Peyer's patch (tissue), 4 donors: Measurements from ENCODE around the gene KNSTRN. TPM values are rescaled to one million over a fixed set of nuclear protein-coding genes. Genes with fewer than 3 reads are reported as not detected.

Experiments used
- DNase-seq, 3 donors: peaks; one replicate each; pipeline ENCODE4 v3.0.0-alpha.2; 2017 to 2019
- H3K27ac ChIP-seq, 4 donors: fragments of 200-600 bp; sonication (generic); one replicate each; pipeline ENCODE4 v1.5.1; 2016 to 2019
- H3K27me3 ChIP-seq, 2 donors: fragments of 200-600 bp; sonication (generic); one replicate each; pipeline ENCODE4 v1.5.1; 2019
- H3K36me3 ChIP-seq, 3 donors: fragments of 200-600 bp; sonication (generic); one replicate each; pipeline ENCODE4 v1.5.1; 2016 to 2019
- H3K4me1 ChIP-seq, 4 donors: fragments of 200-600 bp; sonication (generic); one replicate each; pipeline ENCODE4 v1.5.1; 2016 to 2019
- H3K4me3 ChIP-seq, 4 donors: fragments of 200-600 bp; sonication (generic); 1 replicate in 3 of 4; 2 replicates in 1 of 4; pipeline ENCODE4 v1.5.1; 2016 to 2019; ENCODE audit warnings: mild to moderate bottlenecking in 1 of 4
- H3K9me3 ChIP-seq, 4 donors: fragments of 200-600 bp; sonication (generic); one replicate each; pipeline ENCODE4 v1.5.1; 2016 to 2019; ENCODE audit warnings: mild to moderate bottlenecking in 1 of 4
- POLR2A ChIP-seq, 2 donors: fragments of 450-650 bp; IDR thresholded peaks; one replicate each; pipeline ENCODE4 v1.5.1; 2017; ENCODE audit warnings: antibody characterized with exemption in 2 of 2, mild to moderate bottlenecking in 2 of 2, moderate library complexity in 2 of 2
- total RNA-seq, 4 donors: library from RNA; depleted of rRNA; stranded (reverse); fragments of >200 nt; gene quantifications; one replicate each; pipeline ENCODE4 v1.1.0, GENCODE V29; 2016
- TF ChIP-seq, protein P1 (sequence below), 6 experiments: fragments of 450-650 bp in 4 of 6; fragments of 200-600 bp in 2 of 6; sonication (generic) in 1 of 6; IDR thresholded peaks; one replicate each; pipeline ENCODE4 v1.5.1; 2017 to 2019; ENCODE audit warnings: antibody characterized with exemption in 6 of 6, mild to moderate bottlenecking in 3 of 6, moderate library complexity in 1 of 6

The KNSTRN gene
- total RNA-seq, 4 donors from 2014 or later: 4.7 to 63.5 (median 6.5) TPM

DNA sequence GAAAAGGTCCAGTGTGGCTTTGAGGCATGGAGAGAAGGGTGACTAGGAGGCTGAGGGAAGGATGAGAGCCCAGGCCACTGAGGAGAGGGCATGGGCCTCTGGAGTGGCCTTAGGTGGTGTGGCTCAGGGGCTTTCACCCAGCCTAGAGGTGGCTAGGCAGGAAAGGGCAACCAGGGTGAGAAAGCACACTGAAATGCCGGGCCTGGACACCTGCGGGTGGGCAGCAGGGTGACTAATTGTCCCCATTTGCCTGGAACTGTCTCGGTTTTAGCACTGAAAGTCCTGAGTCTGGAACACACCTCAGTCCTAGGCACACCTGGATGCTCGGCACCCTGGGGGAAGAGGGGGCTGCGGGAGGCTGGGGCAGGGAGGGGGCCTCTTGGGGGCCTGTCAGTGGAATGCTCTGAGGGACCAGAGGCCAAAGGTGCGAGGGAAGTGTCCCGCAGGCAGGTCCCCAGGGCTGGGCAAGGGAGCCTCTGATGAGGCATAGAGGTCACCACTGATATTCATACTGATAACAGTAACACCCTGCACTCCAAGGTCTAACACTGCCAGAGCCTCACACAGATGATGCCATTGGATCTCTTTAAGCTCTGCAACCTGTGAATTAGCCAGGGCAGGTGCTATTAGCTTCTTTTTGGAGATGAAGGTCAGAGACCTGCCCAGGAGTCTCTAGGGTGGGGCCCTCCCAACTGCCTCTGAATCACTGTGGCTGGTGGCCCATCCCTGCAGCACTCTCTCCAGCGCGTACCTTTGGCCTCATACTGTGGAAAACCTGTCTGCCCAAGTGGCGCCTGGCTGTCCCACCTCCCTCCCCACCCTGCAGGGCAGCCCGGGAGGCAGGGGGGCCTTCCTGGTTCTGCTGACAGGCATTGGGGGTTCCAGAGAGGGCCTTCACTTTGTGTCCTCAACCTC is 34.7 kb upstream of the KNSTRN start:
- Histone ChIP-seq H3K27me3 (no peaks in the 10 kb centered on the region), H3K9me3 (no peaks in the 10 kb centered on the region), H3K4me3 (peak overlapping the region in 2 of 4 donors; percentile 9 to 31), H3K27ac (peak overlapping the region in 3 of 4 donors; percentile 90 to 99 (median 96)), H3K4me1 (peaks cover 0 to 48% (median 6%) of the 10 kb centered on the region in 4 donors), H3K36me3 (peaks cover 0 to 6% (median 0%) of the 10 kb centered on the region in 3 donors)
- peak in 2 of 3 donors; percentile 90 for DNase-seq
- TF ChIP-seq, protein P1, sequence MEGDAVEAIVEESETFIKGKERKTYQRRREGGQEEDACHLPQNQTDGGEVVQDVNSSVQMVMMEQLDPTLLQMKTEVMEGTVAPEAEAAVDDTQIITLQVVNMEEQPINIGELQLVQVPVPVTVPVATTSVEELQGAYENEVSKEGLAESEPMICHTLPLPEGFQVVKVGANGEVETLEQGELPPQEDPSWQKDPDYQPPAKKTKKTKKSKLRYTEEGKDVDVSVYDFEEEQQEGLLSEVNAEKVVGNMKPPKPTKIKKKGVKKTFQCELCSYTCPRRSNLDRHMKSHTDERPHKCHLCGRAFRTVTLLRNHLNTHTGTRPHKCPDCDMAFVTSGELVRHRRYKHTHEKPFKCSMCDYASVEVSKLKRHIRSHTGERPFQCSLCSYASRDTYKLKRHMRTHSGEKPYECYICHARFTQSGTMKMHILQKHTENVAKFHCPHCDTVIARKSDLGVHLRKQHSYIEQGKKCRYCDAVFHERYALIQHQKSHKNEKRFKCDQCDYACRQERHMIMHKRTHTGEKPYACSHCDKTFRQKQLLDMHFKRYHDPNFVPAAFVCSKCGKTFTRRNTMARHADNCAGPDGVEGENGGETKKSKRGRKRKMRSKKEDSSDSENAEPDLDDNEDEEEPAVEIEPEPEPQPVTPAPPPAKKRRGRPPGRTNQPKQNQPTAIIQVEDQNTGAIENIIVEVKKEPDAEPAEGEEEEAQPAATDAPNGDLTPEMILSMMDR (IDR thresholded peaks at IDR 0.05): no peak
- peak; percentile 39 to 86 for TF ChIP-seq POLR2A (IDR thresholded peaks at IDR 0.05)

DNA sequence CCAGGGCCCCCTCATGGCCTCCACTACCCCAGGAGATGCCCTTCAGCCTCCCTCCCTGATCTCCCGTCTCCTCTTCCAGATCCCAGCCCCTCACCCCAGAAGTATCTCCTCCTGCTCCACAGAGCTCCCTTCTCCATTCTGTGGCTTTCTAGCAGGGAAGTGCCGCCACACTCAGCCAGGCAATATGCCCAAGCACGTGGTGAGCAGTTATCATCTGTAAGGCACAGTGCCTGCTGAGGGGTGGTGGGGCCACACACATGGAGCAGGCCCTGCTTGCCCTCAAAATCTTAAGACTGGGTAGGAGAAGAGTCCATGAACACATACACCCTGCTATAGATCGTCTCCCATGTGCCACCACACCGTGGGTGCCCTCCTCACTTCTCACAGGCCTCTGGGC is 34.0 kb upstream of the KNSTRN start:
- H3K9me3 ChIP-seq: no peaks in the 10 kb centered on the region
- no peaks in the 10 kb centered on the region for H3K27me3 ChIP-seq
- H3K4me1 ChIP-seq: peaks cover 0 to 42% (median 6%) of the 10 kb centered on the region in 4 donors
- DNase-seq: no peak
- H3K36me3 ChIP-seq: peaks cover 0 to 11% (median 0%) of the 10 kb centered on the region in 3 donors
- H3K4me3 ChIP-seq: peak overlapping the region in 1 of 4 donors; percentile 31
- peak overlapping the region in 3 of 4 donors; percentile 89 to 99 (median 96) for H3K27ac ChIP-seq
- TF ChIP-seq, protein P1 (IDR thresholded peaks at IDR 0.05): no peak
- no peak for TF ChIP-seq POLR2A (IDR thresholded peaks at IDR 0.05)

DNA sequence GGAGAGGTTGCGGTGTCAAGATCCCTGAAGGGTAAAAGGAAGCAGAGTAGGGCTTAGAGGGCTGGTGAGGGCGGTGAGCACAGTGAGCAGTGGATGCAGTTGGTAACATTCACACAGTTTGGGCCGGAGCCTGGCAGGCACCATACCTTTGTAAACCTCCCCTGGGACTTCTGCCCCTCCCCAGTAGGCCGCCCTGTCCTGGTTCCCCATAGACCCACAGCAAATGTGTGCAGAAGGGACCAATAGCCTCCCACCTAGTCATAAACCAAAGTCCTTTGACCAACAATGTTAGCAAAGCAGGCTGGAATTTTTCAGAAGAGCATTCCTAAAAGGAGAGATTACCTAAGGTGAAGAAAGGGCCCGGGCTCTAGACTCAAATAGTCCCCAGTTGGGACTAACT is 33.4 kb upstream of the KNSTRN start:
- H3K4me1 ChIP-seq: peaks cover 0 to 37% (median 6%) of the 10 kb centered on the region in 4 donors
- peak in 2 of 3 donors; percentile 76 to 78 for DNase-seq

DNA sequence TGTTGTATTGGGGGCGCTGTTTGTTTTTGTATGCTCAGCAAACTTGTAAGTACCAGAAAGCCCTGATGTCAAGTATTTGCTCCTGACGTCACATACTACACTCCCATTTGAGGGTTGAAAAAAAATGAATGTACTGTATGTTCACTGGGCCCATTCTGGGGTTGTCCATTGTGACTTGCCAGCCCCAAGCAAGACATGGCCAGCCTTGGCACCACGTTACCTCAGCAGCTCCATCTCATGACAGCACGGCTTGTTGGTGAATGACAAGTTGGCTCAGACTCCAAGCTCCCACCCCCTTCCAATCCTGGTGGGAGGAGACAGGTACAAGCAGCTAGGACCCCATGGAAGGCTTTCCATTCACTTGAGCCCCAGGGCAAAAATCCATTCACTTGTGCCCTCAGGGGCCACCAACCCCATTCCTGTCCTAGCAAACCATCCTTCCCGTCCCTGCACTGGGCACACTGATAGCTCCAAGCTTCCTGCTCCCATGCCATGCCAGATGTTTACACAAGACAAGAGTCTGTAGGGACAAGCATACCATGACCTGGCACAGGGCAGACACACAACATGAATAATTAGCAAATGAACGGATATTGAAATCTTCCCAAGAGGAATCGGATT is 30.1 kb upstream of the KNSTRN start:
- Histone ChIP-seq H3K4me1 (peaks cover 0 to 18% (median 3%) of the 10 kb centered on the region in 4 donors), H3K27ac (peak overlapping the region in 3 of 4 donors; percentile 84 to 99 (median 96)), H3K27me3 (no peaks in the 10 kb centered on the region), H3K36me3 (peaks cover 0 to 32% (median 0%) of the 10 kb centered on the region in 3 donors), H3K9me3 (no peaks in the 10 kb centered on the region), H3K4me3 (peak overlapping the region in 3 of 4 donors; percentile 42 to 67 (median 63))
- TF ChIP-seq, protein P1 (IDR thresholded peaks at IDR 0.05): no peak
- peak in 1 of 2 donors; percentile 22 for TF ChIP-seq POLR2A (IDR thresholded peaks at IDR 0.05)
- peak in 1 of 3 donors; percentile 61 for DNase-seq

More for the DNA sequence above, 33.4 kb upstream of the KNSTRN start:
- Histone ChIP-seq H3K27me3 (no peaks in the 10 kb centered on the region), H3K27ac (peak overlapping the region in 3 of 4 donors; percentile 89 to 99 (median 96)), H3K36me3 (peaks cover 0 to 14% (median 0%) of the 10 kb centered on the region in 3 donors), H3K9me3 (no peaks in the 10 kb centered on the region), H3K4me3 (peak overlapping the region in 2 of 4 donors; percentile 17 to 67)
- TF ChIP-seq, protein P1 (IDR thresholded peaks at IDR 0.05): no peak
- TF ChIP-seq POLR2A (IDR thresholded peaks at IDR 0.05): peak; percentile 27 to 79

DNA sequence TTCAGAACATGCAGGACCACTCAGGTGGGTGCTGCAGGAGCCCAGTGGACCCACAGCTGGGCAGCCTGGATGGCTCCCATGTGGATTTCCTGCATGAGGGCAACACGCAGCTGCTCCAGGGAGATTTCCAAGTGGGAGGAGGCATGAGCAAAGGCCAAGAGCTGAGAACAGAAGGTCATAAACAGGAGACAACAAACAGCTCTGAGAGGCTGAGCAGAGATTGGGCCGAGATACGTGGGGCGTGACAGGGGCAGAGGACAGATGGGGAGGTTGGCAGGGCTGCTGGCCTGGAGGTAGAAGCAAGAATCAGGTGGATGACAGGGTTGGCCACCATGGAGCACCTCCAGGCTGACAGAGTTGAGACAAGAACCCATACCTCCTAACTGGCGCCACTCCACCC is 28.8 kb upstream of the KNSTRN start:
- Histone ChIP-seq H3K4me1 (peaks cover under 1 to 21% (median 4%) of the 10 kb centered on the region in 4 donors), H3K36me3 (peaks cover 0 to 32% (median 0%) of the 10 kb centered on the region in 3 donors), H3K9me3 (no peaks in the 10 kb centered on the region), H3K27ac (peak overlapping the region in 3 of 4 donors; percentile 84 to 99 (median 96)), H3K27me3 (no peaks in the 10 kb centered on the region), H3K4me3 (peak overlapping the region in 2 of 4 donors; percentile 63 to 67)
- TF ChIP-seq POLR2A (IDR thresholded peaks at IDR 0.05): peak; percentile 80 to 91
- TF ChIP-seq, protein P1 (IDR thresholded peaks at IDR 0.05): no peak
- peak in 2 of 3 donors; percentile 88 to 90 for DNase-seq
